K562 (cell line): Measurements from ENCODE around the gene OR11A1.

ENCODE experiments used
- MTA3 ChIP-seq: fragments of 450-650 bp; formaldehyde crosslinking; IDR thresholded peaks from 2 replicates; pipeline ENCODE4 v1.6.1; 2017; ENCODE audit warnings: mild to moderate bottlenecking, borderline replicate concordance
- SFPQ ChIP-seq: fragments of 200-400 bp; formaldehyde crosslinking; IDR thresholded peaks from 2 replicates; pipeline ENCODE4 v1.6.1; 2017; ENCODE audit warnings: mild to moderate bottlenecking, low read depth, low read length, moderate library complexity
- SP2 ChIP-seq: IDR thresholded peaks from 2 replicates; pipeline ENCODE4 v1.6.1; 2011; ENCODE audit warnings: mild to moderate bottlenecking, low read depth, low read length, moderate library complexity; ENCODE audit not compliant: poor library complexity, severe bottlenecking; ENCODE audit errors: extremely low read depth
- ZNF384 ChIP-seq: IDR thresholded peaks from 2 replicates; pipeline ENCODE4 v1.6.1; 2012; ENCODE audit warnings: low read depth, low read length, improper control_type of control experiment

GRCh38 chr6:29399525-29399924, 57.3 kb downstream of the OR11A1 start:
- no peak for TF ChIP-seq ZNF384
- no peak for TF ChIP-seq SFPQ
- TF ChIP-seq MTA3, result no peak
- TF ChIP-seq SP2, result no peak
